Measurements from ENCODE around the gene CDH13.
A peak's percentile ranks its signal among the peaks of the same experiment; 100 is the strongest.

CDH13 gene

GRCh38 chr16:83623892-83624291, 997.1 kb downstream of the CDH13 start:
- DNase-seq (ENCODE audit: low read depth) = no peak

GRCh38 chr16:83624429-83625120, 997.8 kb downstream of the CDH13 start:
- no peak for DNase-seq (ENCODE audit: low read depth)

- DNase-seq (ENCODE audit: low read depth) = no peak
These were observed 999.4 kb downstream of the CDH13 start for GRCh38 chr16:83626204-83626603.

- no peak for DNase-seq (ENCODE audit: low read depth)
These were observed 999.9 kb downstream of the CDH13 start for GRCh38 chr16:83626676-83627075.

- no peak for DNase-seq (ENCODE audit: low read depth)
These were observed 1001.2 kb downstream of the CDH13 start for GRCh38 chr16:83627996-83628395.

DNA sequence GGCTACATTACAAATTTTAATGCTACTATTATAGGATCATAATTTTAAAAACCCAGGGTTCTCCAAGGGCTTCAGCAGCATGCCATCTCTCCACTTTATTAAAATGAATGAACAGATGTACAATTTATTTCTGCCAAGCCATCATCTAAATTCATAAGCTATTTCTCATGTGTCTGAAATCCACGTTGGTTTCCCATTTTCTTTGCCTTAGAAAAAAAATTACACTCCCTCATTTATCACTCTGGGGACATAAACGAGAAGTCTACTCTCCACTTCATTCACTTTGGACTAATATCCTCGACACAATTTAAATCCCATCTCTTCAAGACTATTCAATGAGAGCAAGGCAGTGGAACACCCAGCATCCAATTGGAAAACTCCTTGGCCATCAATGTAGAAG, 1002.7 kb downstream of the CDH13 start:
- DNase-seq (ENCODE audit: low read depth) = no peak

DNA sequence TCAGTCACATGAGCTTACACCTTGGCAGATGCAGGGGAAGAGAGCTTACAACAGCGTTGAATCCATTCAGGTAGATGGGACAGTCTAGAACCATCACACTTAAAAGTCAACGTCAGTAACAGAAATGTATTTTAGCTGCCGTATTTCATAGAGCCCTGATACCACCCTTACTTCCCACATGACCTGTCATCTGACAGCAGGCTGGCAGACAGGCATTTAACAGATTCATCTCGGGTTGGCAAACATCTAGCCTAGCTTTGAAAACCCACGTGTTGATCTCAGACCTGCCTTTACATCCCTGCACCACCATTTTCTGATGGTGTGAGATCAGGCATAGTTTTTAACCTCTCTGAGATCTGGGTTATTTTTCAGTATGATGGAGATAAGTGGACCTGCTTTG, 1003.1 kb downstream of the CDH13 start:
- DNase-seq (ENCODE audit: low read depth) = no peak

GRCh38 chr16:83630979-83631378, 1004.2 kb downstream of the CDH13 start:
- DNase-seq (ENCODE audit: low read depth) = peak; percentile 72

- DNase-seq (ENCODE audit: low read depth) = no peak
These were observed 1006.5 kb downstream of the CDH13 start for GRCh38 chr16:83633286-83633685.

GRCh38 chr16:83648347-83648746, 1021.6 kb downstream of the CDH13 start:
- DNase-seq (ENCODE audit: low read depth) = no peak

DNA sequence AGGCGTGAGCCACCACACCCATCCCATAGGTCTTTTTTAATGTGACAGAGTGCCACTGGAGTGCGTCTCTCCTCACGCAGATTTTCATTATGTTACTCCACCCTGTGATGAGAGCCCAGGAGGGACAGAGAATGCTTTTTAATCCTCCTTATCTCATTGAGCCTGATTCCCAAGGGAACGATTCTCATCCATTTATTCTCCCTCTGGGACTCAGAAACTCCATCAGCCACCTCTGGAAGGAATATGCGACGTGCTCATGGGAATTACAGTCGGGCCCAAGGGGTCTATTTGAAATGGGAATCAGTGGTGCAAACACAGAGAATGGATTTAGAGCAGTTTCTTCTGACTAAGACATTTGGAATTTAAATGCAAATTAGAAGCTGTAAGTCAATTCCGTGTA, 1025.1 kb downstream of the CDH13 start:
- no peak for DNase-seq (ENCODE audit: low read depth)

DNA sequence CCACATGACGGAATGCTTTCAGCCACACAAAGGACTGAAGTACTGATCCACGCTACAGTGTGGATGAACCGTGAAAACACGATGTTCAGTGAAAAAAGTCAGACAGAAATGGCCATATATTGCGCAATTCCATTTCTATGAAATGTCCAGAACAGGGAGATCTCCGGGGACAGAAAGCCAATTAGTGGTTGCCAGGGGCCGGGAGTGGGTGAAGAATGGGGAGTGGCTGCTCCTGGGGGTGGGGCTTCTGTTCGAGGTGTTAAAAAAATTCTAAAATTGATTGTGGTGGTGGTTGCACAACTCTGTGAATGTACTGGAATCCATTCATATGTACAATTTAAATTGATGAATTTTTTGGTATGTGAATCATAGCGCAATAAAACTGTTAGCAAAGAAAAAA, 1026.2 kb downstream of the CDH13 start:
- no peak for DNase-seq (ENCODE audit: low read depth)

DNA sequence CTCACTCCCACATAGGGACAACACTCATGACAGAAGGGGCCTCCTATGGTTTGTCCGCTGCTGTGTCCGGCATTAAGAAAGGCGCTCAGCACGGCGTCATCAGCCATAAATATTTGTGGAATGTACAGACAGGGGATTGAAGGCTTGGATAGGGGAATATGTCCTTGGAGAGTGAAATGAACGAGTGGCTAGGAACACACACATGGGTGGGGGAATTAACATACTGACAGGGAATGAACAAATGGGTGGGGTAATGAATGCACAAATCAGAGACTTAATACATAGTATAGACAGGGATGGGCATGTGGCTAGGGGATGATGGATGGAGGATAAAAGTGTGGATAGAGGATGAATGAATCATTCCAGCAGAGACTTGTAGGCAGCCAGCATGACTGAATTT, 1027.0 kb downstream of the CDH13 start:
- DNase-seq (ENCODE audit: low read depth) = peak; percentile 3

GRCh38 chr16:83660282-83660681, 1033.5 kb downstream of the CDH13 start:
- DNase-seq (ENCODE audit: low read depth) = no peak

- DNase-seq (ENCODE audit: low read depth) = no peak
These were observed 1034.9 kb downstream of the CDH13 start for GRCh38 chr16:83661656-83662055.

DNA sequence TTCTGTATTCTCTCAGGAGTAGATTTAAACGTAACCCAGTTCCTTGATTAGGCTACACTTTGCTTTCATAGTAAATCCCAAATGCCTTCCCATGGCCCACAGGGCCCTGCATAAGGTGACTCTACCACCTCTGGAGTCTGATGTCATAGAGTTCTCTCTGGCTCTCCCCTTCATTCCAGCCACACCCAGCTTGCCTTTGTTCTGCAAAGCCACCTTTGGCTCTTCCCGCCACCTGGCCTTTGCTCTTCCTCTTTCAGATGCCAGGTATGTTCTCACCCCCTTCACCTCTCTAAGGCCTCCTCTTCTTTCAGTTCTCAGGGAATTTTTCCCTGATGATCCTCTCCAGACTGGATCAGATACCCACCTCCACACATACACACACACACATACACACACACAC, 1039.7 kb downstream of the CDH13 start:
- no peak for DNase-seq (ENCODE audit: low read depth)

DNA sequence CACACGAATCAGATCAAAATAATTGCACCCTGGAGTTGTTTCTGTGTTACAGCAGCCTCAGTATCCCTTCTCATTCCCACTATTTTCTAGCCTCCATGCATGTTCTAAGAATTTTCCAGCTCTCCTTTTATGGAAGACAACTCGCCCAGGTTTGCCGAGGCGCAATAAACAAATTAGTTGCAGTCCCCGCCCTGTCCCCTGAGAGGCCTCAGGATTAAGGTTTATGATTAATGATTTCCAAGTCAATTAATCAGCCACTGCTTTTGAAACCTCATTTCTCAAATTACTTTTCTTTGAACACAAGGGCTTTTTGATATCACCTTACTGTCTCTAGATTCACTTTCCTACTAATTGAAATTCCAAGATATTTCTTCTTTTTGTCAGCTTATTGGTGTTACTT, 1042.7 kb downstream of the CDH13 start:
- no peak for DNase-seq (ENCODE audit: low read depth)

- DNase-seq (ENCODE audit: low read depth) = no peak
These were observed 1048.3 kb downstream of the CDH13 start for GRCh38 chr16:83674931-83675535.

- DNase-seq (ENCODE audit: low read depth) = no peak
These were observed 1049.3 kb downstream of the CDH13 start for GRCh38 chr16:83676086-83676485.

GRCh38 chr16:83680980-83681379, 1054.2 kb downstream of the CDH13 start:
- no peak for DNase-seq (ENCODE audit: low read depth)

DNA sequence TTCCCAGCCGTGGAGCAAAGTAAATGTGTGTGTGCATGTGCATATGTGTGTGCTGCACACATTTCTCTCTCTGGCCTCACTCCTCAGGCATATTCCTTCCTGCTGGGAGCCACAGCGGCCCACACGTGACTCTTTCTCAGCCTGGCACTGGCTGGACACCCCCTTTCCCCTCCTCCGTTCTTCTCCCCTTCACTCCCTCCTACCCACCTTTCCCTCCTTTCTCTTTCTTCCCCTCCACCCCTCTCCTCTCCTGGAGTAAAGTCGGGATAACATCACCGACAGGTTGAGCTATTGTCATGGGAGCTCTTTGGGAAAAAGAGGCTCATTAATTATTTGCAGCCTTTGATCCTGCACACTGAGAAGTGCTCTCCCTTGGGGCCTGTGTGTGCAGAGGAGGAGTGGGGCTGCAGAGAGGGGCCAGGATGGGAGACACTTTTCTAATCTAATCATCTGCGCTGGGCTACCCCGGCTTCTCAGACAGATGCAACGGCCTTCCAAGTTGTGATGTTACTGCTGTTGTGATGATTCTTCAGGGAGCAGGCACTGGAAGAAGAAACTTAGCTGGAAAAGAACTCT, 1054.7 kb downstream of the CDH13 start:
- no peak for DNase-seq (ENCODE audit: low read depth)

DNA sequence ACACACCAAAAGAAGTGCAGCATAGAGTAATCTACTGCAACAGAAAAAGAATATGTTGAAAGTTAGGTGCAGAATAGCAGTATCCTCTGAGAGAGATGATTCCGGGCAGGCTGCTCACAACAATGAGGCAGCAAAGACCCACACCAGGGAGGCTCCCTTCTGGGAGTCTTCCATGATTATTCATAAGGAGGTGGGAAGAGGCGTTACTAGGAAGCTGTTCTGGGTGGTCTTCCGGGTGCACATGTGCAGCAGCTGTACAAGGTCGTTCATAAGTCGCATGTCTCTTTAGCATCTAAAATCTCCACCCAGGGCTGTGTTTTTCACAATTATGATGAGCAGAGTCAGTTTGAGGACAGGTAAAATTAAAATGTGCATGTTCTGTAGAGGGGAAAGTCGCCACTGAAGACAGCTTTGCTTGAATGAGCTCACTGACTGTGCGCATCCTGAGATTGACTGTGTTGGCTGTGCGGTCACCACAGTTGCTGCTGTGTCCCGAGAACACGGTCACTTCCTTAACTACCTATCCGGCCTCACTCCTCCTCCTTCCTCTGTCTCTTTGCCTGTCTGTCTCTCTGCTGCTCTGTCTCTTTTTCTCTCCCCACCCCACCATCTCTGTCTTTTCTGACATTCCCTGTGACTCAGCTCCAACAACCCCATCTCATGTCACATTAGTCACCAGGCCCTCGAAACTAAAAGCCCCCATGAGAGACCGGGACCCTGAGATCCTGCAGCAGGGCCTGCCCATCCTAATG, 1055.5 kb downstream of the CDH13 start:
- no peak for DNase-seq (ENCODE audit: low read depth)

DNA sequence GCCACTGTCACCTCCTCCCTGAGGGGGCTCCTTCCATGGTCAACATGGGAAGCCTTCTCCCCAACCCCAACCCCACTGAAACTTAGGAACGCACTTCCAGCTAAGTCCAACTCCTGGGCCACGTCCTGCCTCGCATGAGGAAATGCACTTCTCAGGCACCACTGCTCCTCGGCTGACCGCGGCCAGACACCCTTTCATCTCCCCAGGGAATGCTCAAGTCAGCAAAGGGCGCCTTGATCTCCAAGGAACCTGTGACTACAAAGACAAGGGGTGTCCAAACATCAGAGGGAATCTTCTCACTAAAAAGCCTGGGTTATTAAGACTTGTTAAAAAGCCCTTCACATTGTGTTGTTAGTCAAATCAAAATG, 1056.1 kb downstream of the CDH13 start:
- no peak for DNase-seq (ENCODE audit: low read depth)

Data from GM04504 (cell line).